HEK293 (cell line): ENCODE measurements around the gene TP53BP2.

Experiments used
- CTCF ChIA-PET: fragments of 350-600 bp; formaldehyde crosslinking; extraction: SDS; loops from one replicate; lab custom pipeline; 2021; ENCODE audit warnings: antibody characterized with exemption; lab: Yijun Ruan, JAX
- POLR2A ChIA-PET: fragments of 300-600 bp; formaldehyde crosslinking; extraction: SDS; loops from one replicate; lab custom pipeline; 2020; ENCODE audit warnings: antibody characterized with exemption, inconsistent platforms; lab: Yijun Ruan, JAX
- H3K27ac ChIP-seq: fragments of 200-500 bp; sonication (Bioruptor generic); 2 replicates; pipeline ENCODE4 v1.5.1; 2014; ENCODE audit warnings: low read depth, low read length, control low read depth, inconsistent platforms; ENCODE audit errors: extremely low read depth
- H3K36me3 ChIP-seq, 2 experiments: fragments of 200-500 bp in 1 of 2; sonication (Bioruptor generic) in 1 of 2; 1 replicate in 1 of 2; 2 replicates in 1 of 2; pipeline ENCODE4 v1.5.1; 2014 to 2017; ENCODE audit warnings: inconsistent platforms in 2 of 2, low read length in 2 of 2; ENCODE audit not compliant: control insufficient read depth in 2 of 2, insufficient read depth in 1 of 2
- H3K4me1 ChIP-seq: fragments of 200-500 bp; sonication (Bioruptor generic); 2 replicates; pipeline ENCODE4 v1.5.1; 2014; ENCODE audit warnings: mild to moderate bottlenecking, low read length, inconsistent platforms; ENCODE audit not compliant: control insufficient read depth, insufficient read depth
- H3K4me3 ChIP-seq: 2 replicates; pipeline ENCODE4 v1.5.1; 2011; ENCODE audit warnings: low read depth, mild to moderate bottlenecking, control low read depth, low read length, moderate library complexity
- H3K9me3 ChIP-seq: fragments of 200-500 bp; sonication (Bioruptor generic); 2 replicates; pipeline ENCODE4 v1.5.1; 2014; ENCODE audit warnings: low read depth, low read length, inconsistent platforms; ENCODE audit not compliant: control insufficient read depth, insufficient read depth
- GLI2 ChIP-seq: fragments of 450-650 bp; formaldehyde crosslinking; IDR thresholded peaks from 2 replicates; pipeline ENCODE4; 2017; ENCODE audit warnings: missing biosample characterization, missing genetic modification characterization, low read depth, borderline replicate concordance
- KLF10 ChIP-seq: fragments of 450-650 bp; IDR thresholded peaks from 2 replicates; pipeline ENCODE4 v1.5.1; 2018; ENCODE audit warnings: missing biosample characterization, mild to moderate bottlenecking, missing genetic modification characterization
- MZF1 ChIP-seq: fragments of 450-650 bp; formaldehyde crosslinking; IDR thresholded peaks from 2 replicates; pipeline ENCODE4 v1.5.1; 2017; ENCODE audit warnings: missing biosample characterization, missing genetic modification characterization, borderline replicate concordance
- REPIN1 ChIP-seq: fragments of 450-650 bp; formaldehyde crosslinking; IDR thresholded peaks from 2 replicates; pipeline ENCODE4 v1.5.1; 2017; ENCODE audit warnings: missing biosample characterization, missing genetic modification characterization, low read depth
- ZBTB17 ChIP-seq: fragments of 450-650 bp; formaldehyde crosslinking; IDR thresholded peaks from 2 replicates; pipeline ENCODE4 v1.5.1; 2016; ENCODE audit warnings: missing biosample characterization, missing genetic modification characterization
- ZBTB8A ChIP-seq: fragments of 450-650 bp; formaldehyde crosslinking; IDR thresholded peaks from 2 replicates; pipeline ENCODE4 v1.5.1; 2016; ENCODE audit warnings: missing biosample characterization, missing genetic modification characterization
- ZNF10 ChIP-seq: fragments of 450-650 bp; formaldehyde crosslinking; IDR thresholded peaks from 2 replicates; pipeline ENCODE4 v1.5.1; 2017; ENCODE audit warnings: missing biosample characterization, missing genetic modification characterization
- ZNF146 ChIP-seq: fragments of 450-650 bp; formaldehyde crosslinking; IDR thresholded peaks from 2 replicates; pipeline ENCODE4 v1.5.1; 2016; ENCODE audit warnings: missing biosample characterization, missing genetic modification characterization
- ZNF148 ChIP-seq: fragments of 450-650 bp; formaldehyde crosslinking; IDR thresholded peaks from 2 replicates; pipeline ENCODE4 v1.5.0; 2017; ENCODE audit warnings: missing biosample characterization, missing genetic modification characterization, borderline replicate concordance
- ZNF175 ChIP-seq: fragments of 450-650 bp; formaldehyde crosslinking; IDR thresholded peaks from 2 replicates; pipeline ENCODE4 v1.5.1; 2016; ENCODE audit warnings: missing biosample characterization, missing genetic modification characterization
- ZNF19 ChIP-seq: fragments of 450-650 bp; formaldehyde crosslinking; IDR thresholded peaks from 2 replicates; pipeline ENCODE4; 2016; ENCODE audit warnings: missing biosample characterization, missing genetic modification characterization, low read depth
- ZNF324 ChIP-seq: fragments of 450-650 bp; formaldehyde crosslinking; IDR thresholded peaks from 2 replicates; pipeline ENCODE4 v1.5.1; 2016; ENCODE audit warnings: missing biosample characterization, missing genetic modification characterization
- ZNF501 ChIP-seq: fragments of 450-650 bp; formaldehyde crosslinking; IDR thresholded peaks from 2 replicates; pipeline ENCODE4 v1.5.1; 2016; ENCODE audit warnings: missing biosample characterization, missing genetic modification characterization
- ZNF596 ChIP-seq: fragments of 450-650 bp; IDR thresholded peaks from 2 replicates; pipeline ENCODE4 v1.5.0; 2018; ENCODE audit warnings: missing biosample characterization, mild to moderate bottlenecking, missing genetic modification characterization, moderate library complexity
- ZNF776 ChIP-seq: fragments of 450-650 bp; formaldehyde crosslinking; IDR thresholded peaks from 2 replicates; pipeline ENCODE4 v1.5.0; 2017; ENCODE audit warnings: missing biosample characterization, missing genetic modification characterization, borderline replicate concordance
- ZNF791 ChIP-seq: fragments of 450-650 bp; formaldehyde crosslinking; IDR thresholded peaks from 2 replicates; pipeline ENCODE4 v1.5.1; 2016; ENCODE audit warnings: missing biosample characterization, missing genetic modification characterization
- ZSCAN18 ChIP-seq: fragments of 450-650 bp; formaldehyde crosslinking; IDR thresholded peaks from 2 replicates; pipeline ENCODE4 v1.5.1; 2016; ENCODE audit warnings: missing biosample characterization, missing genetic modification characterization
- TF ChIP-seq, protein P1 (sequence below): fragments of 450-650 bp; IDR thresholded peaks from 2 replicates; pipeline ENCODE4 v1.5.1; 2018; ENCODE audit warnings: missing biosample characterization, missing genetic modification characterization
- TF ChIP-seq, protein P2 (sequence below): fragments of 450-650 bp; formaldehyde crosslinking; IDR thresholded peaks from 2 replicates; pipeline ENCODE4 v1.5.1; 2017; ENCODE audit warnings: missing biosample characterization, mild to moderate bottlenecking, missing genetic modification characterization, moderate library complexity

The TP53BP2 gene

GRCh38 chr1:223802602-223803001 is 43.1 kb downstream of the TP53BP2 start:
- POLR2A ChIA-PET: interaction anchor here (0.9 kb wide), 1 partner anchor 44 kb away, joined by 8 read pairs; the partner anchor contains the start of gene TP53BP2
- Histone ChIP-seq H3K4me1 (no peaks in the 10 kb centered on the region), H3K27ac (no peak overlapping the region), H3K36me3 (peaks cover 73 to 85% of the 10 kb centered on the region in 2 experiments), H3K9me3 (no peaks in the 10 kb centered on the region), H3K4me3 (no peak overlapping the region)
- TF ChIP-seq ZNF324 (tag by site-specific recombination) (no peak), ZNF10 (tag by site-specific recombination) (no peak), MZF1 (no peak), REPIN1 (tag by site-specific recombination) (no peak), ZNF175 (tag by site-specific recombination) (no peak)
- CTCF ChIA-PET: interaction anchor here (0.8 to 1.3 kb wide), 2 partner anchors 9 to 106 kb away, joined by 5 read pairs; no protein-coding TSS in a partner anchor

DNA sequence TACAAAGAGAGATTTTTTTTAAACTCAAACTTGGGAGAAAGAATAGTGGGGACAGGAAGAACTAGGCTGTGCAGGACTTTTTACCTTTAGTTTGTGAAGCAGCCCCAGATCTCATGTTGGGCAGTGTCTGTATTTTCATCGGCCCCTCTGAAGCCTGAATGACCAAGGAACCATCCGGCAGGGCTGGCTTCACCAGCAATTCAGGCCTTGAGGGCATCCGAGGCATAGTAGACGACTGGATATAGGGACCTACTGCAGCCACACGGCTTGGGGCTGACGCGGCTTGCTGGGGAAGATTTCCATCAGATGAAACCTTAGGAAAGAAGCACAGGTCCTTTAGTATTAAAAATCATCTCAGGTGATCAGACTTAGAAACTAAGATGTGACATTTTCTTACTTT is 43.7 kb downstream of the TP53BP2 start:
- POLR2A ChIA-PET: no interaction called here
- CTCF ChIA-PET: interaction anchor here (0.8 kb wide), 1 partner anchor 10 kb away, joined by 5 read pairs; no protein-coding TSS in a partner anchor
- no peaks in the 10 kb centered on the region for H3K9me3 ChIP-seq
- no peak overlapping the region for H3K4me3 ChIP-seq
- peaks cover 76 to 85% of the 10 kb centered on the region in 2 experiments for H3K36me3 ChIP-seq
- H3K4me1 ChIP-seq: no peaks in the 10 kb centered on the region
- H3K27ac ChIP-seq: no peak overlapping the region
- no peak for TF ChIP-seq ZNF19

DNA sequence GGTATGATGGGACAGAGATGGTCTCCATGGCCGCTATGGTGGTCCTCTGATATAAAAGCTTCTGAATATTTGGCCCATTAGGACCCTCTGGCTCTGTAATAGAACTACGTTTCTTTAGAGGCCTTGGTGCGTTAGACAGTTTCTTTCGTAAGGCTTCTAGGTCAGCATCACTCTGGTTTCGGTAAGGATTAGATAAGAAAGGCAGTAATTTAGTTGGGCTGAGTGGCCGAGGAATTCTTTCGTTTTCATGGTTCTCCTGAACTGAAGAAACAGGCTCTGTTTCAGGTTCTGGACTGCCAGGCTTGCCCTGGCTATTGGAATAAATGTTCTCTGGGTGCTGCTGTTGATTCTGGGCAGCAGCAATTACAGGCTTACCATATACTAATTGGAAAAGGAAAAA is 49.5 kb downstream of the TP53BP2 start:
- no peaks in the 10 kb centered on the region for H3K9me3 ChIP-seq
- CTCF ChIA-PET: interaction anchor here (0.7 to 1.2 kb wide), 3 partner anchors 9 to 84 kb away, joined by 3 to 4 read pairs (median 4); no protein-coding TSS in a partner anchor
- H3K4me1 ChIP-seq: no peaks in the 10 kb centered on the region
- H3K4me3 ChIP-seq: no peak overlapping the region
- TF ChIP-seq ZNF791 (tag by site-specific recombination) (no peak), ZBTB8A (tag by site-specific recombination) (no peak), ZNF324 (tag by site-specific recombination) (no peak), ZNF596 (tag by site-specific recombination) (no peak), GLI2 (no peak), MZF1 (no peak), ZSCAN18 (no peak), ZNF776 (no peak)
- TF ChIP-seq, protein P1, sequence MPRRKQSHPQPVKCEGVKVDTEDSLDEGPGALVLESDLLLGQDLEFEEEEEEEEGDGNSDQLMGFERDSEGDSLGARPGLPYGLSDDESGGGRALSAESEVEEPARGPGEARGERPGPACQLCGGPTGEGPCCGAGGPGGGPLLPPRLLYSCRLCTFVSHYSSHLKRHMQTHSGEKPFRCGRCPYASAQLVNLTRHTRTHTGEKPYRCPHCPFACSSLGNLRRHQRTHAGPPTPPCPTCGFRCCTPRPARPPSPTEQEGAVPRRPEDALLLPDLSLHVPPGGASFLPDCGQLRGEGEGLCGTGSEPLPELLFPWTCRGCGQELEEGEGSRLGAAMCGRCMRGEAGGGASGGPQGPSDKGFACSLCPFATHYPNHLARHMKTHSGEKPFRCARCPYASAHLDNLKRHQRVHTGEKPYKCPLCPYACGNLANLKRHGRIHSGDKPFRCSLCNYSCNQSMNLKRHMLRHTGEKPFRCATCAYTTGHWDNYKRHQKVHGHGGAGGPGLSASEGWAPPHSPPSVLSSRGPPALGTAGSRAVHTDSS (tag by site-specific recombination): no peak
- peaks cover 50 to 72% of the 10 kb centered on the region in 2 experiments for H3K36me3 ChIP-seq
- no peak overlapping the region for H3K27ac ChIP-seq
- POLR2A ChIA-PET: interaction anchor here (1.7 kb wide), 1 partner anchor 24 kb away, joined by 3 read pairs; no protein-coding TSS in a partner anchor

- Histone ChIP-seq H3K36me3 (peaks cover 44 to 54% of the 10 kb centered on the region in 2 experiments), H3K9me3 (no peaks in the 10 kb centered on the region), H3K4me1 (no peaks in the 10 kb centered on the region), H3K27ac (no peak overlapping the region), H3K4me3 (no peak overlapping the region)
- CTCF ChIA-PET: interaction anchor here (0.6 to 1.3 kb wide), 4 partner anchors 16 to 540 kb away, joined by 3 to 7 read pairs (median 4); no protein-coding TSS in a partner anchor
- POLR2A ChIA-PET: no interaction called here
- no peak for TF ChIP-seq ZBTB17 (tag by site-specific recombination)
- TF ChIP-seq, protein P2, sequence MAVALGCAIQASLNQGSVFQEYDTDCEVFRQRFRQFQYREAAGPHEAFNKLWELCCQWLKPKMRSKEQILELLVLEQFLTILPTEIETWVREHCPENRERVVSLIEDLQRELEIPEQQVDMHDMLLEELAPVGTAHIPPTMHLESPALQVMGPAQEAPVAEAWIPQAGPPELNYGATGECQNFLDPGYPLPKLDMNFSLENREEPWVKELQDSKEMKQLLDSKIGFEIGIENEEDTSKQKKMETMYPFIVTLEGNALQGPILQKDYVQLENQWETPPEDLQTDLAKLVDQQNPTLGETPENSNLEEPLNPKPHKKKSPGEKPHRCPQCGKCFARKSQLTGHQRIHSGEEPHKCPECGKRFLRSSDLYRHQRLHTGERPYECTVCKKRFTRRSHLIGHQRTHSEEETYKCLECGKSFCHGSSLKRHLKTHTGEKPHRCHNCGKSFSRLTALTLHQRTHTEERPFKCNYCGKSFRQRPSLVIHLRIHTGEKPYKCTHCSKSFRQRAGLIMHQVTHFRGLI (tag by site-specific recombination): no peak
- TF ChIP-seq ZNF148: no peak
- TF ChIP-seq KLF10: no peak
- no peak for TF ChIP-seq ZNF501 (tag by site-specific recombination)
- no peak for TF ChIP-seq ZNF146 (tag by site-specific recombination)
These were observed 51.4 kb downstream of the TP53BP2 start for GRCh38 chr1:223794136-223794880.
